Esophagus muscularis mucosa (tissue), 4 donors: ENCODE data around the gene FTCDNL1.

ENCODE experiments used
- EP300 ChIP-seq: sonication (generic); formaldehyde crosslinking; IDR thresholded peaks from one replicate; pipeline ENCODE4 v1.6.1; 2017; ENCODE audit warnings: antibody characterized with exemption
- POLR2A ChIP-seq: fragments of 450-650 bp; IDR thresholded peaks from one replicate; pipeline ENCODE4 v1.6.1; 2017; ENCODE audit warnings: antibody characterized with exemption, moderate library complexity, mild to moderate bottlenecking, low read depth
- POLR2AphosphoS5 ChIP-seq, 2 donors: sonication (generic); formaldehyde crosslinking; IDR thresholded peaks; one replicate each; pipeline ENCODE4 v1.6.1; 2017; ENCODE audit warnings: antibody characterized with exemption in 2 of 2
- TF ChIP-seq, protein P1 (sequence below), 3 experiments: fragments of 200-600 bp in 2 of 3; fragments of 450-650 bp in 1 of 3; sonication (generic) in 2 of 3; IDR thresholded peaks; one replicate each; pipeline ENCODE4 v1.5.1; 2017 to 2019; ENCODE audit warnings: antibody characterized with exemption in 3 of 3, mild to moderate bottlenecking in 2 of 3, moderate library complexity in 1 of 3

DNA sequence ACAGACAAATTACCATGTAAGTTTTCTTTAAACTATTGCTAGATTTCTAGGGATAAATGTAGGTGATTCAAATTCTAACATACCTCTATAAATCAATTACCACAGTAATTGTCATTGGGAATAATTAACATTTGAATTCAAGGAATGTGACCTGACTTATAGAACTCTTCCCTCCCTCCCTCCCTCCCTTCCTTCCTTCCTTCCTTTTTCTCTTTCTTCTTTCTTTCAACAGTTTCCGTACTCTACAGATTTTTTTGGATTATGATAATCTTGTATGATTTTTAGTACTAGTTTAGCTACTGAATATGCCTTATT lies 18.2 kb upstream of the FTCDNL1 start:
- TF ChIP-seq EP300 (no peak), POLR2AphosphoS5 (IDR thresholded peaks at IDR 0.05) (no peak), POLR2A (no peak)
- TF ChIP-seq, protein P1, sequence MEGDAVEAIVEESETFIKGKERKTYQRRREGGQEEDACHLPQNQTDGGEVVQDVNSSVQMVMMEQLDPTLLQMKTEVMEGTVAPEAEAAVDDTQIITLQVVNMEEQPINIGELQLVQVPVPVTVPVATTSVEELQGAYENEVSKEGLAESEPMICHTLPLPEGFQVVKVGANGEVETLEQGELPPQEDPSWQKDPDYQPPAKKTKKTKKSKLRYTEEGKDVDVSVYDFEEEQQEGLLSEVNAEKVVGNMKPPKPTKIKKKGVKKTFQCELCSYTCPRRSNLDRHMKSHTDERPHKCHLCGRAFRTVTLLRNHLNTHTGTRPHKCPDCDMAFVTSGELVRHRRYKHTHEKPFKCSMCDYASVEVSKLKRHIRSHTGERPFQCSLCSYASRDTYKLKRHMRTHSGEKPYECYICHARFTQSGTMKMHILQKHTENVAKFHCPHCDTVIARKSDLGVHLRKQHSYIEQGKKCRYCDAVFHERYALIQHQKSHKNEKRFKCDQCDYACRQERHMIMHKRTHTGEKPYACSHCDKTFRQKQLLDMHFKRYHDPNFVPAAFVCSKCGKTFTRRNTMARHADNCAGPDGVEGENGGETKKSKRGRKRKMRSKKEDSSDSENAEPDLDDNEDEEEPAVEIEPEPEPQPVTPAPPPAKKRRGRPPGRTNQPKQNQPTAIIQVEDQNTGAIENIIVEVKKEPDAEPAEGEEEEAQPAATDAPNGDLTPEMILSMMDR (IDR thresholded peaks at IDR 0.05): no peak
